DMS79 (cell line): ENCODE results near the gene YWHAH.
"Not testable (repeated sequence)": the region's sequence is repeated elsewhere in the genome, so short reads cannot be mapped to it uniquely, and the experiment has no call there.

Experiments
- DNase-seq: peaks from one replicate; lab custom pipeline; 2025; lab: John Stamatoyannopoulos, UW

YWHAH gene

DNA sequence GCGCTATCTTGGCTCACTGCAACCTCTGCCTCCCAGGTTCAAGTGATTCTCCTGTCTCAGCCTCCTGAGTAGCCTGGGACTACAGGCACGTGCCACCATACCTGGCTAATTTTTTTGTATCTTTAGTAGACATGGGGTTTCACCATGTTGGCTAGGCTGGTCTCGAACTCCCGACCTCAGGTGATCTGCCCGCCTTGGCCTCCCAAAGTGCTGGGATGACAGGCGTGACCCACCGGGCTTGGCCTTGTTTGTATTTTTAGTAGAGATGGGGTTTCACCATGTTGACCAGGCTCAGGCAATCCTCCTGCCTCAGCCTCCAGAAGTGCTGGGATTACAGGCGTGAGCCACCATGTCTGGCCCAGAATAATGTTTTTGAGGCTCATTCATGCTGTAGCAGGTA is 37.6 kb downstream of the YWHAH start:
- DNase-seq = not testable (repeated sequence)

DNA sequence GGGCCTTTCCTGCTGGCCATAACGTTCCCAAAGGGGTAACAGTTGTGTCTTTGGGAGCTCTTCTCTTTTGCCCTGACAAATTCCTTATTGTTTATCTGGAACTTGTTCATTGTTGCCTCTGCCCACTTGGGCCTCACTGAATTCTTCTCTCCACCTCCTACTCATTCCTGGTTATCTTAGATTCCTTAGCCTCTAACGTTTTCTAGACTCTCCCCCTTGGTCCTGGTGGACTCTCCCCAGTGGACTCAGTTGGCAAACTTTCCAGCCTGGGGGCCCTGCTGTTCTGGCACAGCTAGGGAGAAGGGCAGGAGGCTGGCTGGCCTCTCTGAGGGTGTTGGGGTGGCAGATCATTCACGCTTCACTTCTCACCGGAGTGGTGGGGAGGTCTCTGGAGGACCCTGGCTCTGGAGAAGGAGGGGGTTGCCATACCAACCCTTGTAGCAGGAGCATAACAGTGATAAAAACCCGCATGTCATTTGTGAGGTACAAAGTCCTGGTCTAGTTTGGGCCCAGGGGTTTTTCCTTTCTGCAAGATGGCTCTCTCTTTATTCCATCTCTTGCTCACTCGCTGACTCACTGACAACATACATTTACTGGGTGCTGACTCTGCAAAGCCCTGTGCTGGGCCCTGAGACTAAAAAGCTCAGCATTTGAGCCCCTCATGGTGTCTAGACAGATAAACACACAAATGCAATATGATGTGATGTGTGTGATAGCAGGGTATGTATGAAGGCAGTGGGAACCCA is 39.7 kb downstream of the YWHAH start:
- DNase-seq = no peak

DNA sequence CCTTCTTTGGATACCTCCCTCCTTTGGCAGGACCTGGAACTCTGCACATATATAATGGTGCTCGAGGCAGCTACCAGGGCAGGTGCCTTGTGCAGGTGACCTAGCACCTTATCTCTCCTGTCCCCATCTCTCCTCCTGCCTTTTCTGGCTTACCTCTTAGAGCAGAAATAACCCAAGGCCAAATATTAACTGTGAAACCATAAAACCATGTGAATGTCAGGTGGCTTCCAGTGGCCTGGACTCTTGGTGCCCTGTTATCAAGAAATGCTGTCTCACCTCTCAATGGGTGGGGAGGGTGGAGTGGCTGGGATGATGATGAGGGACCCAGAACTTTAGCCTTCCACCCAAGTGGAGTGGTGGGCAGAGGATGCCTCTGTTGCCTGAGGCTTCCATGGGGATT is 42.9 kb downstream of the YWHAH start:
- DNase-seq = no peak

DNA sequence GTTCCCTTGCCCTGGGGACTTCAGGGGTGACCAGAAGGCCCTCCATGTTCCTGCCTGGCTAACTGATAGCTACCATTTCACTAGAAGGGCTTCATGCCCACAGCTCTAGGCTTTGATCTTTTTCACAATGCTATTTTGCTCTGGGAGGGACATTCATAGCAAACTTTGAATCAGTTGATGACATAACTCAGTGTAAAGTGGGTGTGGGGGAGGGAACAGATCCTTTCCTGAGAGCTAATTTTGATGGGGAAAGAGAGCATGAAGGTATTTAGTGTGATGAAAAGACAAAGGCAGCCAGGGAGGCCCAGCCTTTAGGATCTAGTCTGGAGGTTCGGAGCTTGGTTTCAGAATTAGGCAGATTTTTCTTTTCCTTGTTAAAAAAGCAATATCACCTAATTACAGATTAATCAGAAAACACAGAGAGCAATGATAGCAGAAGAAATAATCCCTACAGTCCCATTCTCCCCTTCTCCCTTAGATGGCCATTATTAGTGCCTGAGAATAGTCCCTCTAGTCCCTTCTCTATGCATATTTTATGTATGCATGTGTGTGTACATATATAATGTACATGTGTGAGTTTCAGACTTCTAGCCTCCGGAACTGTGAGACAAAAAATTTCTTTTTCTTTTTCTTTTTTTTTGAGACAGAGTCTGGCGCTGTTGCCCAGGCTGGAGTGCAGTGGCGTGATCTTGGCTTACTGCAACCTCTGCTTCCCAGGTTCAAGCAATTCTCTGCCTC is 46.9 kb downstream of the YWHAH start:
- no peak for DNase-seq

DNA sequence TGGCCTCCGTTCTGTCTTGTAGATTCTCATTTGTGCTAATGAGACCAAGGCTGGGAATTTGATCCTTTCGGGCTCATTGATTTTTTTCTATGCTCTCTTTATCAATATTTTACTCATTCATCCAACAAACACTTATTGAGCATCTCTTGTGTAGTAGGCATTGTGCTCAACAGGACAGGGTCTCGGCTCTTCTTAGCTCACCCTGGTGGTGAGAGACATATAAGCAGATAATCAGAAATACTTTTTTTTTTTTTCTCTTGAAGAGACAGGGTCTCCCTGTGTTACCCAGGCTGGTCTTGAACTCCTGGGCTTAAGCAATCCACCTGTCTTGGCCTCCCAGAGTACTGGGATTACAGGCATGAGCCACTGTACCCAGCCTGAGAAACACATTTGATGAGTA is 50.7 kb downstream of the YWHAH start:
- DNase-seq = no peak

DNA sequence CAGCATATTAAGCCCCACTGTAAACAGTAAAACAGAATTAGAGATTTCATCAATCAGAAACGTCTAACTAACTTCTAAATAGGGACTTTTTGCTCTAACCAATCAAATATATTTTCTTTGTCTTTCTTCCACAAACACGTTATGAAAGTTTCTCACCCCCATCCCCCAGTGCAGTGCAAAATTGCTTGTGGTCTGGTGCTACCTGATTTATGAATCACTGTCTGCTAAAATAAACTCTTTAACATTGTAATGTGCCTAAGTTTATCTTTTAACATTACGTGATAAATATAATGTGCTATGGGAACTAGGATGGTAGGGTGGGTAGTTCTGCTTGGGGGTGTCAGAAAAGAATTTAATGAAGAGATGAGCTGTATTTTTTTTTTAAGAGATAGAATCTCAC is 51.5 kb downstream of the YWHAH start:
- no peak for DNase-seq

DNA sequence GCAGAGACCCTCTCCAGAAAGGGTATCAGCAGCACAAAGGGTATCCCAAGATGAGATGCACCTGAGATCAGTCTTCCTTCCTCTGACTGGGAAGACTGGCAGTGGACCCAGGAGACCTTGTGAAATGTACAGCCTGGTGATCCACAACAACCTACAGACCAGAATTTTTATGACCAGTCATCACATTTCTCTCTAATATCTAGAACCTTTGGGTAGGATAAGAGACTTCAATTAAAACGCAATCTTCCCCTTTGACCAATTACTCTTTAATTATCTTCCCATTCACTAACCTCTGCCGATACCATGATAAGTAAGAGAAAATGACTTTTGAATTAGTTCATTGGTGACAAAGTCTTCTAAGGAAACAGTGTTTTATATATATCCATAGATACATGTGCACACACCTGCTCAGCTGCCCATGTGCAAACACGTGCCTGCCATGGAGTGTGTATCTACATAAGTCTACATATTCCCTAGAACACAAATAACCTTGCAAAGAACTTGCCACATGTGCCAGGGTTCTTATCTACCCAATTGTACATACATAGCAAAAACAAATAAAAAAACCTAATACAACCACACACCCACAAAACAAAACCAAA is 54.5 kb downstream of the YWHAH start:
- no peak for DNase-seq

DNA sequence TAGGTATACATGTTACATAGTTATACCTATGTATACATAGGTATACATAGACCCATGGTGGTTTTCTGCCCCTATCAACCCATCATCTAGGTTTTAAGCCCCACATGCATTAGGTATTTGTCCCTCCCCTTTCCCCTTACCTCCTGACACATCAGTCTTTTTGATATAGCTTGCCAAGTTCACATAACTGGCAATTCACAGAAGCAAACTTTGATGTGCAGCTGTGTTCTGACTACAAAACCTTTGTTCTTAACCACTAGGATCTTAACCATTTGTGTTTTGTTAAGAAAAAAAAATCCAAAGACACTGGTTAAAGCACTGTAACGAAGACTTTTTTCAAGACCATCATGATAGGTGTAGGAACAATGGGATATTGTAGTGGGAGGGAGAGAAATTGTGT is 55.8 kb downstream of the YWHAH start:
- DNase-seq = no peak

DNA sequence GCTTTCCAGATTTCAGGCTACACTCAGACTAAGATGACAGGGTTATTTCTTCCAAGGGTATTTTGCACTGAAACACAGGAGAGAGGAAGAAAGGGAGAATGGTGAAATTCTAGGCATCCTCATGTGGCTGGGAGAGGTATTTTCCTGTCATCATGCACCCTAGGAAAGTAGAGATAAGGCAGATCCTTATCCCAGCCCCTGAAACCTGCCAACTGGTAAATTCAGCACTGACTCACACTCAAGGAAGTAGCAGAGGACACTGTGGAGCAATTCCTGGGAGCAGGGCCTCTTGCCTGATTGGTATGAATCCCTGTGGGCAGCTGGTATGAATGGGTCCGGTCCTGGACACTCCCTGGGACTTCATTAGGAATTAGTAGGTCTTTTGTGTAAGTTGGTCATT is 61.1 kb downstream of the YWHAH start:
- DNase-seq = no peak
